Pulmonary artery endothelial cell (primary cell): ENCODE measurements around the gene GBGT1. TPM values are rescaled to one million over a fixed set of nuclear protein-coding genes. Genes with fewer than 3 reads are reported as not detected.

Experiments used
- total RNA-seq: library from RNA; depleted of rRNA; stranded (reverse); fragments of >200 nt; gene quantifications from 2 replicates; pipeline ENCODE4 v1.2.3, GENCODE V29; 2014

The GBGT1 gene
- total RNA-seq, 1 donor from 2014 or later, result 17.3 TPM

Other genes starting within 250 kb of the GBGT1 start
- 18.7 and 29.0 TPM in 2 replicates for gene TSC1, start 219.3 kb downstream of the GBGT1 start, total RNA-seq
- not detected in 2 replicates for gene GFI1B, start 185.2 kb downstream of the GBGT1 start, total RNA-seq
- gene GTF3C5, start 132.9 kb downstream of the GBGT1 start, total RNA-seq, result 52.9 and 58.9 TPM in 2 replicates
- gene CEL, start 101.9 kb downstream of the GBGT1 start, total RNA-seq, result 0.07 and 0.18 TPM in 2 replicates
- 30.4 and 34.6 TPM in 2 replicates for gene RALGDS, start 42.7 kb downstream of the GBGT1 start, total RNA-seq
- gene OBP2B, start 45.3 kb upstream of the GBGT1 start, total RNA-seq, result not detected in 2 replicates
- not detected in 2 replicates for gene ABO, start 111.3 kb upstream of the GBGT1 start, total RNA-seq
- 12.8 and 13.4 TPM in 2 replicates for gene SURF6, start 172.3 kb upstream of the GBGT1 start, total RNA-seq
- gene MED22, start 184.2 kb upstream of the GBGT1 start, total RNA-seq, result 17.7 and 18.4 TPM in 2 replicates
- 2,356 and 2,883 TPM in 2 replicates for gene RPL7A, start 184.3 kb upstream of the GBGT1 start, total RNA-seq
- gene SURF1, start 192.6 kb upstream of the GBGT1 start, total RNA-seq, result 18.4 and 25.4 TPM in 2 replicates
- 17.5 and 19.8 TPM in 2 replicates for gene SURF2, start 192.6 kb upstream of the GBGT1 start, total RNA-seq
- 525 and 553 TPM in 2 replicates for gene SURF4, start 212.1 kb upstream of the GBGT1 start, total RNA-seq
- 0.46 and 0.81 TPM in 2 replicates for gene STKLD1, start 212.5 kb upstream of the GBGT1 start, total RNA-seq